A549 (cell line): ENCODE results near the gene C3orf49. TPM values are rescaled to one million over a fixed set of nuclear protein-coding genes. Genes with fewer than 3 reads are reported as not detected.

Source experiments
- ATAC-seq, 2 experiments: fragments of 200-7000 bp in 1 of 2; fragments of >200 bp in 1 of 2; cut with Nextera tagmentation in 1 of 2; cut with Tn5 transposase in 1 of 2; 3 replicates each; pipeline versions ENCODE4 v1.8.0 to v1.9.1; 2018 to 2020; ENCODE audit warnings: mild to moderate bottlenecking in 1 of 2, moderate library complexity in 1 of 2
- CTCF ChIA-PET: fragments of 300-600 bp; sonication (Branson Sonifier 250); formaldehyde crosslinking; extraction: SDS; loops from one replicate; lab custom pipeline; 2021; ENCODE audit warnings: antibody characterized with exemption, inconsistent platforms; lab: Yijun Ruan, JAX
- POLR2A ChIA-PET: fragments of 350-600 bp; formaldehyde crosslinking; extraction: SDS; loops from one replicate; lab custom pipeline; 2021; ENCODE audit warnings: antibody characterized with exemption, inconsistent platforms; lab: Yijun Ruan, JAX
- DNase-seq, 2 experiments: peaks; one replicate each; pipeline versions ENCODE4 v3.0.0 to v3.0.0-alpha.2; 2011 to 2016; ENCODE audit warnings: low read depth in 1 of 2, low spot score in 1 of 2
- FAIRE-seq: peaks from 2 replicates; lab custom pipeline; 2011; peaks lifted over from hg19 to GRCh38; lab: Jason Lieb, UNC
- H3K27ac ChIP-seq, 2 experiments: fragments of >200 bp; sonication (Bioruptor Twin); formaldehyde crosslinking; 3 replicates each; pipeline ENCODE4 v1.5.1; 2016 to 2017
- H3K4me1 ChIP-seq: fragments of >200 bp; sonication (Bioruptor Twin); formaldehyde crosslinking; 3 replicates; pipeline ENCODE4 v1.6.1; 2016
- H3K4me2 ChIP-seq: fragments of >200 bp; sonication (Bioruptor Twin); formaldehyde crosslinking; 3 replicates; pipeline ENCODE4 v1.6.1; 2016
- H3K4me3 ChIP-seq: fragments of >200 bp; sonication (Bioruptor Twin); formaldehyde crosslinking; 3 replicates; pipeline ENCODE4 v1.5.1; 2016
- H3K9me3 ChIP-seq: fragments of >200 bp; sonication (Bioruptor Twin); formaldehyde crosslinking; 3 replicates; pipeline ENCODE4 v1.6.1; 2016
- BHLHE40 ChIP-seq: IDR thresholded peaks from 2 replicates; pipeline ENCODE4 v1.6.1; 2012; ENCODE audit warnings: low read depth, low read length, inconsistent platforms
- CBX8 ChIP-seq: fragments of 200-600 bp; sonication (generic); IDR thresholded peaks from 2 replicates; pipeline ENCODE4 v1.6.1; 2016
- CEBPB ChIP-seq, 2 experiments: fragments of >200 bp in 1 of 2; sonication (Bioruptor Twin) in 1 of 2; formaldehyde crosslinking in 1 of 2; IDR thresholded peaks; 2 replicates each; pipeline ENCODE4 v1.6.1; 2012 to 2016
- CHD2 ChIP-seq: fragments of 150-350 bp; IDR thresholded peaks from 2 replicates; pipeline ENCODE4 v1.6.1; 2014; ENCODE audit warnings: low read length; ENCODE audit not compliant: partially characterized antibody
- CHD4 ChIP-seq: fragments of 200-600 bp; sonication (generic); IDR thresholded peaks from 2 replicates; pipeline ENCODE4 v1.6.1; 2016; ENCODE audit warnings: antibody characterized with exemption, mild to moderate bottlenecking, borderline replicate concordance
- EHF ChIP-seq: fragments of 250-450 bp; sonication (Bioruptor Pico); IDR thresholded peaks from 2 replicates; pipeline ENCODE4 v1.5.0; 2020; ENCODE audit warnings: mild to moderate bottlenecking
- ESRRA ChIP-seq: fragments of 150-350 bp; IDR thresholded peaks from 2 replicates; pipeline ENCODE4 v1.6.1; 2014; ENCODE audit warnings: mild to moderate bottlenecking, low read length, borderline replicate concordance
- FOSB ChIP-seq: fragments of 250-450 bp; sonication (Bioruptor Pico); IDR thresholded peaks from 2 replicates; pipeline ENCODE4 v1.5.0; 2020; ENCODE audit warnings: mild to moderate bottlenecking, moderate library complexity
- FOSL2 ChIP-seq, 2 experiments: fragments of 450-650 bp in 1 of 2; fragments of >200 bp in 1 of 2; sonication (Bioruptor Twin) in 1 of 2; formaldehyde crosslinking; IDR thresholded peaks; 2 replicates each; pipeline versions ENCODE4 v1.5.0 to v1.6.1; 2016 to 2020; ENCODE audit warnings: mild to moderate bottlenecking in 1 of 2, moderate library complexity in 1 of 2
- FOXS1 ChIP-seq: fragments of 250-450 bp; sonication (Bioruptor Pico); IDR thresholded peaks from 2 replicates; pipeline ENCODE4 v1.5.0; 2020; ENCODE audit warnings: mild to moderate bottlenecking, moderate library complexity
- GATA3 ChIP-seq: IDR thresholded peaks from 2 replicates; pipeline ENCODE4 v1.6.1; 2012; ENCODE audit warnings: borderline replicate concordance
- HDAC2 ChIP-seq: fragments of 200-600 bp; sonication (generic); IDR thresholded peaks from 2 replicates; pipeline ENCODE4 v1.6.1; 2016
- HOXB13 ChIP-seq: fragments of 250-450 bp; sonication (Bioruptor Pico); IDR thresholded peaks from 2 replicates; pipeline ENCODE4 v1.5.0; 2020; ENCODE audit warnings: low read depth, mild to moderate bottlenecking, moderate library complexity
- HOXB5 ChIP-seq: fragments of 250-450 bp; sonication (Bioruptor Pico); IDR thresholded peaks from 2 replicates; pipeline ENCODE4 v1.5.0; 2020; ENCODE audit warnings: mild to moderate bottlenecking, moderate library complexity
- KDM5A ChIP-seq: fragments of 200-600 bp; sonication (generic); IDR thresholded peaks from 2 replicates; pipeline ENCODE4 v1.6.1; 2016; ENCODE audit warnings: antibody characterized with exemption, mild to moderate bottlenecking
- MAFK ChIP-seq: fragments of 450-650 bp; IDR thresholded peaks from 2 replicates; pipeline ENCODE4 v1.6.1; 2014; ENCODE audit not compliant: partially characterized antibody
- MAZ ChIP-seq: fragments of 150-350 bp; IDR thresholded peaks from 2 replicates; pipeline ENCODE4 v1.6.1; 2014; ENCODE audit warnings: antibody characterized with exemption, low read depth, low read length, borderline replicate concordance
- NR3C1 ChIP-seq: fragments of >200 bp; sonication (Bioruptor Twin); formaldehyde crosslinking; IDR thresholded peaks from 3 replicates; pipeline ENCODE4 v1.6.1; 2017
- POLR2A ChIP-seq: IDR thresholded peaks from 2 replicates; pipeline ENCODE4 v1.6.1; 2012; ENCODE audit warnings: mild to moderate bottlenecking, low read length
- RAD21 ChIP-seq, 2 experiments: fragments of >200 bp in 1 of 2; sonication (Bioruptor Twin) in 1 of 2; formaldehyde crosslinking in 1 of 2; IDR thresholded peaks in 1 of 2; conservative IDR thresholded peaks in 1 of 2; 2 replicates in 1 of 2; 3 replicates in 1 of 2; pipeline ENCODE4 v1.6.1; 2012 to 2018; ENCODE audit warnings: inconsistent platforms in 1 of 2
- RFX5 ChIP-seq: fragments of 450-650 bp; IDR thresholded peaks from 2 replicates; pipeline ENCODE4 v1.7.1; 2014; ENCODE audit warnings: antibody characterized with exemption, mild to moderate bottlenecking, moderate library complexity
- RNF2 ChIP-seq: fragments of 200-600 bp; sonication (generic); IDR thresholded peaks from 2 replicates; pipeline ENCODE4 v1.6.1; 2016; ENCODE audit warnings: low read depth, mild to moderate bottlenecking, antibody characterized with exemption, moderate library complexity, borderline replicate concordance
- SMC3 ChIP-seq: fragments of >200 bp; sonication (Bioruptor Twin); formaldehyde crosslinking; IDR thresholded peaks from 3 replicates; pipeline ENCODE4 v1.6.1; 2018; ENCODE audit warnings: inconsistent platforms
- SREBF2 ChIP-seq: fragments of 450-650 bp; IDR thresholded peaks from 2 replicates; pipeline ENCODE4 v1.6.1; 2014; ENCODE audit warnings: mild to moderate bottlenecking, moderate library complexity
- TP53 ChIP-seq: fragments of 250-450 bp; sonication (Bioruptor Pico); IDR thresholded peaks from 2 replicates; pipeline ENCODE4 v1.5.0; 2021; ENCODE audit warnings: mild to moderate bottlenecking, moderate library complexity
- ZFP36 ChIP-seq: fragments of 450-650 bp; IDR thresholded peaks from 2 replicates; pipeline ENCODE4 v1.6.1; 2014; ENCODE audit warnings: borderline replicate concordance; ENCODE audit not compliant: partially characterized antibody
- ZNF302 ChIP-seq: fragments of 250-450 bp; sonication (Bioruptor Pico); IDR thresholded peaks from 2 replicates; pipeline ENCODE4 v1.9.0; 2021; ENCODE audit warnings: inconsistent platforms, mild to moderate bottlenecking, moderate library complexity
- WGBS: methylation state at CpG from one replicate; pipeline ENCODE4 v1.1.6; 2017; ENCODE audit errors: missing lambda C conversion rate; 5-methylcytosine and 5-hydroxymethylcytosine counted together
- polyA plus RNA-seq, 4 experiments: library from polyadenylated mRNA; depleted of rRNA in 3 of 4; stranded (reverse); fragments of >200 nt; fragmentation: RNase III in 1 of 4; extraction: RNeasy Plus Mini Kit Qiagen cat#74134 plus additional on column Dnase treatment in 1 of 4; gene quantifications; 2 replicates in 3 of 4; 3 replicates in 1 of 4; pipeline ENCODE4 v1.2.3, GENCODE V29; 2011 to 2017
- TF ChIP-seq, protein P1 (sequence below): IDR thresholded peaks from 2 replicates; pipeline ENCODE4 v1.6.1; 2012
- TF ChIP-seq, protein P2 (sequence below): fragments of >200 bp; sonication (Bioruptor Twin); formaldehyde crosslinking; IDR thresholded peaks from 3 replicates; pipeline ENCODE4 v1.6.1; 2016
- TF ChIP-seq, protein P3 (sequence below): fragments of 450-650 bp; IDR thresholded peaks from 2 replicates; pipeline ENCODE4 v1.6.1; 2014; ENCODE audit warnings: antibody characterized with exemption
- TF ChIP-seq, protein P4 (sequence below): fragments of >200 bp; sonication (Bioruptor Twin); formaldehyde crosslinking; IDR thresholded peaks from 3 replicates; pipeline ENCODE4 v1.5.1; 2016

The C3orf49 gene
- polyA plus RNA-seq, 2 of the 4 experiments (the other 2 are of a cell fraction): not detected

DNA sequence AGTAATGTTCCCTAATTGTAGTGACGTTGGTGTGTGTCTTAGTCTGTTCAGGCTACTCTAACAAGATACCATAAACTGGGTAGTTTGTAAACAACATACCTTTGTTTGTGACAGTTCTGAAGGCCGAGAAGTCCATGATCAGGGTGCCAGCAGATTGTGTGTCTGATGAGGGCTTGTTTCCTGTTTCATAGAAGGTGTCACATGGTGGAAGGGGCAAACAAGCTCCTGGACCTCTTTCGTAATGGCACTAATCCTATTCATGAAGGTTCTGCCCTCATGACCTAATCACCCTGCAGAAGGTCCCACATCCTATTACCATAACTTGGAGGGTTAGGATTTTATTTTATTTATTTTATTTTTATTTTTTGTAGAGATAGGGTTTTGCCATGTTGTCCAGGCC lies 55.7 kb downstream of the C3orf49 start:
- FAIRE-seq: no peak
- ChIA-PET CTCF (no interaction called here), POLR2A (no interaction called here)
- Histone ChIP-seq H3K4me1 (no peaks in the 10 kb centered on the region), H3K4me3 (no peak overlapping the region), H3K27ac (no peak overlapping the region), H3K9me3 (no peaks in the 10 kb centered on the region), H3K4me2 (no peak overlapping the region)
- ATAC-seq: no peak
- TF ChIP-seq HOXB13 (no peak), MAZ (no peak), BHLHE40 (no peak), RAD21 (conservative IDR thresholded peaks at IDR 0.05 in 1 of 2, IDR thresholded peaks at IDR 0.05 in 1 of 2) (no peak), ZNF302 (CRISPR knock-in tag) (no peak), CBX8 (no peak), FOXS1 (CRISPR knock-in tag) (no peak), HDAC2 (no peak), CEBPB (IDR thresholded peaks at IDR 0.05) (no peak), ESRRA (no peak), RFX5 (no peak), FOSB (CRISPR knock-in tag) (no peak), GATA3 (no peak), POLR2A (no peak), SMC3 (no peak), CHD4 (no peak), SREBF2 (no peak)
- TF ChIP-seq, protein P1, sequence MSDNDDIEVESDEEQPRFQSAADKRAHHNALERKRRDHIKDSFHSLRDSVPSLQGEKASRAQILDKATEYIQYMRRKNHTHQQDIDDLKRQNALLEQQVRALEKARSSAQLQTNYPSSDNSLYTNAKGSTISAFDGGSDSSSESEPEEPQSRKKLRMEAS: no peak
- no peak for DNase-seq
- 82% methylated on average over 3 of the region's 3 CpGs for WGBS

DNA sequence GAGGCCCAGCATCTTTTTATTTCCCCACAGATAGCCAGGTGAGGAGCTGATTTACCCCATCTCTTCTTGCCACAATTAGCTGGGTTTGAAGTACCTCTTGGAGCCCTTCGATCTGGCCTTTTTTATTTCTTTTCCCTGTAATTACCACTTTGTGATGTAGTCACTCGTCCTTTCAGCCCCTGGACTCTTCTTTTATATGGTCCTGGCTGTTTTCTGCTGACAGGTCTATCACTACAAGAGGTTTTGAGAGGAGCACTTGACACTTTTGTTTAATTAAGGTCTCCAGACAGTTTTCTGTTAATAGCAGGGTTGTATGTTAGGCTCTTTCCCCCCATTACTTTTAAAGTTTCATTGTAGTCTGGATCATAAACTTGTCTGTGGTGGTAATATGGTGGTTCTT lies 56.4 kb downstream of the C3orf49 start:
- CTCF ChIA-PET: no interaction called here
- ATAC-seq: no peak
- POLR2A ChIA-PET: no interaction called here

More for the DNA sequence above, 56.4 kb downstream of the C3orf49 start:
- DNase-seq (no peak), FAIRE-seq (no peak)
- TF ChIP-seq KDM5A: no peak
- no peak for TF ChIP-seq MAFK
- no peak for TF ChIP-seq ESRRA
- TF ChIP-seq FOSL2 (IDR thresholded peaks at IDR 0.05): no peak
- TF ChIP-seq FOSL2 (CRISPR knock-in tag; IDR thresholded peaks at IDR 0.05): no peak
- no peak for TF ChIP-seq SREBF2
- TF ChIP-seq, protein P2, sequence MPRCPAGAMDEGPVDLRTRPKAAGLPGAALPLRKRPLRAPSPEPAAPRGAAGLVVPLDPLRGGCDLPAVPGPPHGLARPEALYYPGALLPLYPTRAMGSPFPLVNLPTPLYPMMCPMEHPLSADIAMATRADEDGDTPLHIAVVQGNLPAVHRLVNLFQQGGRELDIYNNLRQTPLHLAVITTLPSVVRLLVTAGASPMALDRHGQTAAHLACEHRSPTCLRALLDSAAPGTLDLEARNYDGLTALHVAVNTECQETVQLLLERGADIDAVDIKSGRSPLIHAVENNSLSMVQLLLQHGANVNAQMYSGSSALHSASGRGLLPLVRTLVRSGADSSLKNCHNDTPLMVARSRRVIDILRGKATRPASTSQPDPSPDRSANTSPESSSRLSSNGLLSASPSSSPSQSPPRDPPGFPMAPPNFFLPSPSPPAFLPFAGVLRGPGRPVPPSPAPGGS: no peak
- no peak for TF ChIP-seq EHF
- TF ChIP-seq, protein P3, sequence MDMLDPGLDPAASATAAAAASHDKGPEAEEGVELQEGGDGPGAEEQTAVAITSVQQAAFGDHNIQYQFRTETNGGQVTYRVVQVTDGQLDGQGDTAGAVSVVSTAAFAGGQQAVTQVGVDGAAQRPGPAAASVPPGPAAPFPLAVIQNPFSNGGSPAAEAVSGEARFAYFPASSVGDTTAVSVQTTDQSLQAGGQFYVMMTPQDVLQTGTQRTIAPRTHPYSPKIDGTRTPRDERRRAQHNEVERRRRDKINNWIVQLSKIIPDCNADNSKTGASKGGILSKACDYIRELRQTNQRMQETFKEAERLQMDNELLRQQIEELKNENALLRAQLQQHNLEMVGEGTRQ: no peak
- TF ChIP-seq, protein P4, sequence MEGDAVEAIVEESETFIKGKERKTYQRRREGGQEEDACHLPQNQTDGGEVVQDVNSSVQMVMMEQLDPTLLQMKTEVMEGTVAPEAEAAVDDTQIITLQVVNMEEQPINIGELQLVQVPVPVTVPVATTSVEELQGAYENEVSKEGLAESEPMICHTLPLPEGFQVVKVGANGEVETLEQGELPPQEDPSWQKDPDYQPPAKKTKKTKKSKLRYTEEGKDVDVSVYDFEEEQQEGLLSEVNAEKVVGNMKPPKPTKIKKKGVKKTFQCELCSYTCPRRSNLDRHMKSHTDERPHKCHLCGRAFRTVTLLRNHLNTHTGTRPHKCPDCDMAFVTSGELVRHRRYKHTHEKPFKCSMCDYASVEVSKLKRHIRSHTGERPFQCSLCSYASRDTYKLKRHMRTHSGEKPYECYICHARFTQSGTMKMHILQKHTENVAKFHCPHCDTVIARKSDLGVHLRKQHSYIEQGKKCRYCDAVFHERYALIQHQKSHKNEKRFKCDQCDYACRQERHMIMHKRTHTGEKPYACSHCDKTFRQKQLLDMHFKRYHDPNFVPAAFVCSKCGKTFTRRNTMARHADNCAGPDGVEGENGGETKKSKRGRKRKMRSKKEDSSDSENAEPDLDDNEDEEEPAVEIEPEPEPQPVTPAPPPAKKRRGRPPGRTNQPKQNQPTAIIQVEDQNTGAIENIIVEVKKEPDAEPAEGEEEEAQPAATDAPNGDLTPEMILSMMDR: no peak
- no peak for TF ChIP-seq HOXB5 (CRISPR knock-in tag)
- no peak for TF ChIP-seq CHD2
- no peak for TF ChIP-seq CEBPB (IDR thresholded peaks at IDR 0.05)
- TF ChIP-seq ZFP36: no peak
- TF ChIP-seq FOXS1 (CRISPR knock-in tag): no peak
- TF ChIP-seq ZNF302 (CRISPR knock-in tag): no peak
- no peak for TF ChIP-seq RNF2
- no peak for TF ChIP-seq TP53 (CRISPR knock-in tag)
- no peak for TF ChIP-seq MAZ
- TF ChIP-seq NR3C1: no peak
- no peak for TF ChIP-seq CHD4
- no peaks in the 10 kb centered on the region for H3K9me3 ChIP-seq
- H3K4me3 ChIP-seq: no peak overlapping the region
- H3K4me1 ChIP-seq: no peaks in the 10 kb centered on the region
- WGBS: 79% methylated on average over 2 of the region's 2 CpGs
- no peak overlapping the region for H3K4me2 ChIP-seq
- no peak overlapping the region for H3K27ac ChIP-seq
